IMR-90 (cell line): Measurements from ENCODE around the gene DCUN1D2.

Experiments
- BHLHE40 ChIP-seq: fragments of 150-350 bp; IDR thresholded peaks from 2 replicates; pipeline ENCODE4 v1.6.1; 2016; ENCODE audit warnings: mild to moderate bottlenecking, low read depth, low read length
- CEBPB ChIP-seq: IDR thresholded peaks from 2 replicates; pipeline ENCODE4 v1.6.1; 2012; ENCODE audit warnings: low read depth, low read length, improper control_type of control experiment
- CTCF ChIP-seq: conservative IDR thresholded peaks from 2 replicates; pipeline ENCODE4 v1.5.1; 2012; ENCODE audit warnings: mild to moderate bottlenecking, low read depth, low read length, improper control_type of control experiment
- POLR2A ChIP-seq: IDR thresholded peaks from 2 replicates; pipeline ENCODE4 v1.6.1; 2012; ENCODE audit warnings: mild to moderate bottlenecking, low read depth, low read length
- RAD21 ChIP-seq: IDR thresholded peaks from 2 replicates; pipeline ENCODE4 v1.6.1; 2012; ENCODE audit warnings: low read length, improper control_type of control experiment
- RCOR1 ChIP-seq: IDR thresholded peaks from 2 replicates; pipeline ENCODE4 v1.6.1; 2012; ENCODE audit warnings: mild to moderate bottlenecking, low read length, improper control_type of control experiment; ENCODE audit not compliant: insufficient replicate concordance
- RFX5 ChIP-seq: IDR thresholded peaks from 2 replicates; pipeline ENCODE4 v1.8.0; 2012; ENCODE audit warnings: low read depth, mild to moderate bottlenecking, low read length, moderate library complexity
- TF ChIP-seq, protein P1 (sequence below): fragments of 150-350 bp; IDR thresholded peaks from 2 replicates; pipeline ENCODE4 v1.6.1; 2016; ENCODE audit warnings: low read depth, mild to moderate bottlenecking, low read length, moderate library complexity, borderline replicate concordance

DNA sequence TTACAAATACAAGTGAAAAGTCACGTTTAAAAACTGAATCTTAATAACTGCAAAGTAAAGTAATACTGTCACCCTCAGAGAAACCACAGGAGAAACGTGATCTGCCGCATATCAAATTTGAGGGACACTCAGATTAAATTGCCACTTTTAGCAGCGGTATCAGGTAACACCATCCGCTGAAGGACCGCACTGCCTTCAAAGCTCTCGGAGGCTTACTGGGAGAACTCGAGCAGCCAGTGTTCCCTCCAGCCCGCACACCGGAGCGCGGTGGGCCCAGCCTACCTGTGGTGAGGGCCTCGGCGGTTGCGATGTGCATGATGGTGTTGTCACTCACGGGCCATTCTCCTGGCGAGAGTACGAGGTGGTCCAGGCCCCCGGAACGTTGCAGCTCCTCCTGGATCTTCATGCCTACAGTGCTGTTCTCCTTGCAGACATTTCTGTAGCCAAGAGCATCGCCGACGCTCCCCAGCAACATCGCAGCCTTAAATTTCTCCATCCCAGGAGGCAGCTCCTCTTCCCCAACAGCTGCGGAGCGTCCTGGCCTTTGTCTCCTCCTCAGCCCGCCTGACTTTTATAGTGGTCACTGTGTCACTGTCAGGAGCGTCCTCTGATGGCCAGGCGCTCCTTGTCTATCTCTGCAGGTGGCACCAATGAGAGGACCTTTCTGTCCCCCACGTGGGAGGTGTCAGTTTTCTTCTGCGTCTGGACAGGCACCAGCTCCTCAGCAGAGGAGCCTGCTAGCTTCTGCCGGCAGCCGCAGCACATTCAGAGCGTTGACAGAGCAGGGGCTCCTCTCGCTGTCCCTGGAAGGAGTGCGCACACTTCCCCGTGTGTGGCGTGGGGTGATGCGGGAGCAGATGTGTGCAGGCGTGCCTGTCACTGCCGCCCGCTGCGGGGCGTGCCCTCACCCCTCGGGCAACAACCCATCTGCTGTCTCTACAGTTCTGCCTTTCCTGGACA is 37.3 kb downstream of the DCUN1D2 start, which contains the start of gene ADPRHL1:
- TF ChIP-seq, protein P1, sequence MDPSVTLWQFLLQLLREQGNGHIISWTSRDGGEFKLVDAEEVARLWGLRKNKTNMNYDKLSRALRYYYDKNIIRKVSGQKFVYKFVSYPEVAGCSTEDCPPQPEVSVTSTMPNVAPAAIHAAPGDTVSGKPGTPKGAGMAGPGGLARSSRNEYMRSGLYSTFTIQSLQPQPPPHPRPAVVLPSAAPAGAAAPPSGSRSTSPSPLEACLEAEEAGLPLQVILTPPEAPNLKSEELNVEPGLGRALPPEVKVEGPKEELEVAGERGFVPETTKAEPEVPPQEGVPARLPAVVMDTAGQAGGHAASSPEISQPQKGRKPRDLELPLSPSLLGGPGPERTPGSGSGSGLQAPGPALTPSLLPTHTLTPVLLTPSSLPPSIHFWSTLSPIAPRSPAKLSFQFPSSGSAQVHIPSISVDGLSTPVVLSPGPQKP, result no peak
- no peak for TF ChIP-seq CTCF
- no peak for TF ChIP-seq RAD21
- TF ChIP-seq RFX5, result no peak
- TF ChIP-seq CEBPB, result no peak
- TF ChIP-seq BHLHE40, result no peak
- no peak for TF ChIP-seq POLR2A
- no peak for TF ChIP-seq RCOR1
